Astrocyte of the spinal cord (primary cell): ENCODE data around the gene LRP1B.

ENCODE experiments used
- DNase-seq: peaks from one replicate; pipeline ENCODE4 v3.0.0; 2011; ENCODE audit warnings: low read depth, low spot score
- H3K4me3 ChIP-seq: 2 replicates; pipeline ENCODE4 v1.5.1; 2011; ENCODE audit warnings: low read depth, mild to moderate bottlenecking, low read length, moderate library complexity
- CTCF ChIP-seq: IDR thresholded peaks from 2 replicates; pipeline ENCODE4 v1.5.1; 2012; ENCODE audit warnings: low read depth, mild to moderate bottlenecking, low read length, inconsistent platforms
- in situ Hi-C: cut with HindIII; loops from 2 replicates; pipeline ENCODE4 v1.10.0; 2017; ENCODE audit warnings: low sequenced_read_pairs

The LRP1B gene

DNA sequence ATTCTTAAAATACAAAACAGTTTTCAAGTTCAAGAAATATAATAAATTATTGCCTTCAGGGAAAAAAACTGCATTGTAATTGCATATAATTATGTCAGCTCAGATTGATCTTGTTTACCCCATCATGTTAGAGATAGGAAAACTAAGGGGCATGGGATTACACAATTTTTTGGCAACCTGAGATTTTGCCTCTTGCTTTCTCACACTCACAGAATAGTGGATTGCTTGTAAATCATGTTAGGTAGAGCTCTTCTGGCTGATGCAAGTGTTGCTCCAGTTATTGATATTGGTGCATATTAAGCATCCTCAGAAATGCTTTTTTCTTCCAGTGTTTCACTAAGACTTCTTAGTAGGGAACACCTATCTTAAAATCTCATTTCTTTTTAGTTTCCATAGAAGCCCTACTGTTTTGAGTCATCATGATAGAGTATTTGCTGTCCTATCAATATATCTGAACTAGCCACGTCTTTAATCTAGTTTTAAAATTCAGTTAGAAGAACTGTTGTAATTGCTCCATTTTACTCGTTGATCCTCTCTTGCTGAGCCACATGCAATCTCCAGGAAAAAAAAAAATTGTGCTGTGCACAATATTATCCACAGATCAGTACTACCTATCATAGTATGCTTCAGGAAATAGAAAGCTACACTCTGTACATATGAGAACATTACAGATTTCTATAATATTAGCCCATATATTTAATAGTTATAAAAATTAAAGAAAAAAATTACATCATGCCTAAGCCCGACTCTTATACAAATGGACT is 393.1 kb downstream of the LRP1B start:
- in situ Hi-C loops, result no loop called here
- no peak overlapping the region for H3K4me3 ChIP-seq
- DNase-seq, result no peak
- TF ChIP-seq CTCF, result no peak

DNA sequence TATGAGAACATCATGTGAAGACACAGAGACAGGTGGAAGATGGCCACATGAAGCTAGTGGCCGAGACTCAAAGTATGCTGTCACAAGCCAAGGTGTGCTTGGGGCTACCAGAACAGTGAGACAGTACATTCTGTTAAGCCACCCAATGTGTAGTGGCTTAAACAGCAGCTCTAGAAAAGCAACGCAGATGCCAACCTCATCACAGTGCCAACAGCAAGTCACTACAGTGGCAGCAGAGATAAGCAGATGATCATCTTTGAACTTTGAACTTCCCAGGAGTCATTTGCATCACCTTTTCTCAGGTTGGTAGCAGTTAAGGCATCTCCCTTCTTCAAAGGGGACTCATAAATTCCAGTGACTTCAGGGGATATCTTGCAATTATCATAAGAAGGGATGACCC is 394.4 kb downstream of the LRP1B start:
- no peak for DNase-seq
- no peak for TF ChIP-seq CTCF
- in situ Hi-C loops, result no loop called here
- H3K4me3 ChIP-seq, result no peak overlapping the region

DNA sequence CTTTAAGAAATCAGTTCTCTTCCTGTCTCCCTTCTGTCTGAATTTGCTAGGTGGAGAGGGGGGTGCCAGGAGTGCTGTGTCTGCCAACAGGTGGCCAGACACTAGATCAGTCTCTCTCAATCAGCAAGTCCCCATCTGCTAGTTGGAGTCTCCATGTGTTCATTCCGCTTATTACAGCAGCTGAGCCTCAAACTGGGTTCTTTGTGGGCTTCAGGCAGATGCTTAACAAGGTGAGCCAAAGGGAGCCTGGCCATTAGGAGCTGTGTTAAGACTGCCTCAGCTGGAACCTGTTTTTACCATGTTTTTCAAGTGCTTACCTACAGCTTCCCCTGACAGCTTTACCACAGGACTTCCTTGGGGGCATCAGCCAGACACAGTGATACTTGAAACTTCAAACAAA is 401.9 kb downstream of the LRP1B start:
- no peak overlapping the region for H3K4me3 ChIP-seq
- in situ Hi-C loops, result no loop called here
- no peak for TF ChIP-seq CTCF
- DNase-seq, result no peak

DNA sequence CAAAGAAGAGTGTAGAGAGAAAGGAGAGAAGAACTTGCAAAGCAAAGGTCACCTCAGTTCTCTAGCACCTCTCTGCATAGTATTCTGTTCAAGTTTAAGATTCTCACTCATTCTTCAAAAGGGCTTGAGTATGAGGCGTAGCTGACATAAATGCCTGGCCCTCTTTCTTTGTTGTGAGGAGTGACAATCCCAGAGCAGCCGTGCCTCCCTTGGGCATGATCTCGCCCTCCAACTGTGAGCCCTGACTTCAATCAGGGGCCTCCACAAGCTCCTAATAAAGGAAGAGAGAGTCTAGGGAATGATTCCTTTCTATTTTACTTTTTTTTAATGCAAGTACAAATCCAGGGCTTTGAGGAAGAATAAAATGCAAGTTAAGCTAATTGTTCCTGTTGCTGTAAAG is 402.7 kb downstream of the LRP1B start:
- no peak for DNase-seq
- no peak for TF ChIP-seq CTCF
- no peak overlapping the region for H3K4me3 ChIP-seq
- in situ Hi-C loops, result no loop called here

GRCh38 chr2:141724426-141724825 is 406.4 kb downstream of the LRP1B start:
- no peak for DNase-seq
- no peak for TF ChIP-seq CTCF
- in situ Hi-C loops, result no loop called here
- no peak overlapping the region for H3K4me3 ChIP-seq

DNA sequence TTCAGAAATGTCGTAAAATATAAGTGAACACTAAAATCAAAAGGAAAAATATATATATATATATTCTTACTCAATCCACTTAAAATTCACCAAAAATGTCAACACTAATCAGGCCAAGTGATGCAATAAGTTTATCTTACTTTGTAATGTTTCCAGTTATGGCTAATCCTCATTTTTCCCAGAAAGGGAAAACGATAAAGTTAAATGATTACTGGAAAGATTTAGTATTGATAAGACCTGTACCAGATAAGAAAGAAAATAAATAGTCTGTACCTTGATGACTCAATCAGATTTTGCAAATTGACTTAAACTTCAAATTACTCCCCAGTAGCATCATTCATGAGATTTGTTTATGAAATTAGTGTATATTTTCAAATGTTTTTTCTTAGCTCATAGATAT is 407.0 kb downstream of the LRP1B start:
- no peak for TF ChIP-seq CTCF
- in situ Hi-C loops, result no loop called here

More for the DNA sequence above, 407.0 kb downstream of the LRP1B start:
- no peak overlapping the region for H3K4me3 ChIP-seq
- DNase-seq, result no peak
